ENCODE data around the gene SCN5A. TPM values are rescaled to one million over a fixed set of nuclear protein-coding genes. Genes with fewer than 3 reads are reported as not detected.
A peak's percentile ranks its signal among the peaks of the same experiment; 100 is the strongest.

Gene SCN5A
- total RNA-seq, 1 donor from 2014 or later, result 1.4 TPM

DNA sequence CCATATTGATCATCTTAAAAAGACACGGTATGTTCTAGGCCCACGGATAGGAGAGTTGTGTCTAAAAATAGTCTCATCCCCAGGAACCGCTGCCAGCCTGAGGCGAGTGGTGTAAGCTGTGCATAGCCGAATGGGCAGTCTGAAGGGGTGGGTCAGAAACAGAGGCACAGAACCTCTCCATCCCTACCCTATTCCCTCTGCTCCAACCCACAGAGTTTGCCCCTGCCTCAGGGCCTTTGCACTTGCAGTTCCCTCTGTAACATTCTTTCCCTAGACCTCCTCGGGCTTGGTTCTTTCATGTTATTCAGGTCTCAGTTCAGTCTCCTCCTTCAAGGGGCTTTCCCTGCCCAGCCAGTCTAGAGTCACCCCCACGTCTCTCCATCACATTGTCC lies 4.8 kb downstream of the SCN5A start:
- Mint-ChIP-seq H3K4me3 (no peak overlapping the region), H3K9me3 (no peaks in the 10 kb centered on the region), H3K36me3 (no peaks in the 10 kb centered on the region), H3K27me3 (ENCODE audit: low read depth) (peaks cover 36% of the 10 kb centered on the region), H3K4me1 (peaks cover 2% of the 10 kb centered on the region), H3K27ac (no peak overlapping the region)
- DNase-seq (ENCODE audit: low spot score in 2 of 2, unreplicated experiment in 2 of 2), result no peak
- TF ChIP-seq, protein P1, sequence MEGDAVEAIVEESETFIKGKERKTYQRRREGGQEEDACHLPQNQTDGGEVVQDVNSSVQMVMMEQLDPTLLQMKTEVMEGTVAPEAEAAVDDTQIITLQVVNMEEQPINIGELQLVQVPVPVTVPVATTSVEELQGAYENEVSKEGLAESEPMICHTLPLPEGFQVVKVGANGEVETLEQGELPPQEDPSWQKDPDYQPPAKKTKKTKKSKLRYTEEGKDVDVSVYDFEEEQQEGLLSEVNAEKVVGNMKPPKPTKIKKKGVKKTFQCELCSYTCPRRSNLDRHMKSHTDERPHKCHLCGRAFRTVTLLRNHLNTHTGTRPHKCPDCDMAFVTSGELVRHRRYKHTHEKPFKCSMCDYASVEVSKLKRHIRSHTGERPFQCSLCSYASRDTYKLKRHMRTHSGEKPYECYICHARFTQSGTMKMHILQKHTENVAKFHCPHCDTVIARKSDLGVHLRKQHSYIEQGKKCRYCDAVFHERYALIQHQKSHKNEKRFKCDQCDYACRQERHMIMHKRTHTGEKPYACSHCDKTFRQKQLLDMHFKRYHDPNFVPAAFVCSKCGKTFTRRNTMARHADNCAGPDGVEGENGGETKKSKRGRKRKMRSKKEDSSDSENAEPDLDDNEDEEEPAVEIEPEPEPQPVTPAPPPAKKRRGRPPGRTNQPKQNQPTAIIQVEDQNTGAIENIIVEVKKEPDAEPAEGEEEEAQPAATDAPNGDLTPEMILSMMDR (IDR thresholded peaks at IDR 0.05; ENCODE audit: unreplicated experiment), result no peak

DNA sequence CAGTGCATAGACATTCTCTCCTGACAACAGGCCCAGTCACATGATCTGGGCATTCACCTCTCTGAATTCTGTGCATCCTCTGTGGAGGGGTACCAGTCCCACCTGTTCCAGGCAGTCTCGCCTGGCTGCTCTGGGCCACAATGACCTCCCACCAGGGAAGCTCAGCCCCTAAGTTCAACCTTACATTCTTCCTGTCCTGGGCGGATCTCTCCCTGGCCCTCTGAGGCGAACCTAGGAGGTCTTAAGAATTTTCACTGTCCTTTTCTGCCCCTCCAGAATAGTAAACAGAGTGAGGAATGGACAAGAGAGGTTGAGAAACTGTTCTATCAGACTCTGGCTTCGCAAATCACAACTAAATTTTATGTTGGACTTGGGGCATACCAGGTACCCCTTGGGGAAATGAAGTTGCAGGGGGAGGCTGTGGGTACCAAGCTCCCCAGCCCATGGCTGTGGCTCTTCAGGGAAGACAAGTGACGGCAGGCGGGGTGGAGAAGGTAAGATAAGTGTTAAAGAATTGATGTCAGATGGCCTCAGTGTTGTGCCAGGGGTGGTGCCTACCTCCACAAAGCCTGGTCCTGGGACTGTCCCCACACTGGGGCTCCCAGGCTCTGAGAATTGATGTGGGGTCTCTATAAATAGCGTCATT lies 5.3 kb downstream of the SCN5A start:
- no peaks in the 10 kb centered on the region for H3K36me3 Mint-ChIP-seq

DNA sequence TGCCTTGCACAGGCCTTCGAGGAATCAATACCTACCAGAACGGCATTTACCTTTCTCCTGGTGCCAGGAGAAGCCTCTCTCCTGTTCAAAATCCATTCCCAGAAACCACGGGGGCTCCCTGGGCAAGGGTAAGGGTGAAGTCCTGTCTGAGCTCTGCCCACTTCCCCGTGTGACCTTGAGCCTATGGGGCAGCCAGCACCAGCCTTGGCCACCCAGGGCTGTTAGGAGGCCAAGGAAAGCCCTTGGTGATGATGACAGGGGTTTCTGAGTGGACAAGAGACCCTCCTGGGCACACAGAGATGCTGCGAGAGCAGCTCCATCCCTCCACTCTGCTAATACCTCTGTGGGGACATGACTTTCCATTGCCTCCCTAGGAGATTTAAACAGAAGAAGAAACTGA lies 5.9 kb downstream of the SCN5A start:
- H3K27me3 Mint-ChIP-seq (ENCODE audit: low read depth), result peaks cover 46% of the 10 kb centered on the region
- no peak overlapping the region for H3K27ac Mint-ChIP-seq
- H3K4me1 Mint-ChIP-seq, result peaks cover 1% of the 10 kb centered on the region
- H3K36me3 Mint-ChIP-seq, result no peaks in the 10 kb centered on the region
- no peaks in the 10 kb centered on the region for H3K9me3 Mint-ChIP-seq
- TF ChIP-seq, protein P1 (IDR thresholded peaks at IDR 0.05; ENCODE audit: unreplicated experiment), result no peak
- no peak overlapping the region for H3K4me3 Mint-ChIP-seq
- peak in 1 of 2 experiments; percentile 19 for DNase-seq (ENCODE audit: low spot score in 2 of 2, unreplicated experiment in 2 of 2)

More for the DNA sequence above, 5.3 kb downstream of the SCN5A start:
- Mint-ChIP-seq H3K27me3 (ENCODE audit: low read depth) (peaks cover 41% of the 10 kb centered on the region), H3K4me1 (peaks cover 2% of the 10 kb centered on the region), H3K4me3 (no peak overlapping the region), H3K27ac (no peak overlapping the region), H3K9me3 (no peaks in the 10 kb centered on the region)
- no peak for DNase-seq (ENCODE audit: low spot score in 2 of 2, unreplicated experiment in 2 of 2)
- TF ChIP-seq, protein P1 (IDR thresholded peaks at IDR 0.05; ENCODE audit: unreplicated experiment), result no peak

DNA sequence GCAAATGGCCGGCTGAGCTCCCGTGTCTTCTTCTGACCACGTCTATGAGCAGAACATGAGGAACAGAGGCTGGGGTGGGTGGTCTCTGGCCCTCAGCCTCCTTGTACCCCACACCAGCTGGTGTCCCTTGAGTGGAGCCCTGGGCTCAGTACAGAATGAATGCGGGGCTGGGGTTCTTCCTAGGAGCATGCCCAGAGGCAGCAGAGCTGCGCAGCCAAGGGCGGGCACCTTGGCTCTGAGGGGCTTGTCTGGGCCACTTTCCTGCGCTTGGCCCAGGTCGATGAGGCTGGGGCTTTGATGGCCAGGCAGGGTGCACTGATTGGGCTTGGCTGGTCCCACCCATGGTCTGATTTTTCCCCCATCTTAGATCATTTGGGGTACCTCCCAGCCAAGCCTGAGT lies 6.4 kb downstream of the SCN5A start:
- Mint-ChIP-seq H3K9me3 (no peaks in the 10 kb centered on the region), H3K27ac (no peak overlapping the region), H3K4me3 (no peak overlapping the region), H3K36me3 (no peaks in the 10 kb centered on the region), H3K4me1 (no peaks in the 10 kb centered on the region), H3K27me3 (ENCODE audit: low read depth) (peaks cover 51% of the 10 kb centered on the region)
- TF ChIP-seq, protein P1 (IDR thresholded peaks at IDR 0.05; ENCODE audit: unreplicated experiment), result no peak
- no peak for DNase-seq (ENCODE audit: low spot score in 2 of 2, unreplicated experiment in 2 of 2)

DNA sequence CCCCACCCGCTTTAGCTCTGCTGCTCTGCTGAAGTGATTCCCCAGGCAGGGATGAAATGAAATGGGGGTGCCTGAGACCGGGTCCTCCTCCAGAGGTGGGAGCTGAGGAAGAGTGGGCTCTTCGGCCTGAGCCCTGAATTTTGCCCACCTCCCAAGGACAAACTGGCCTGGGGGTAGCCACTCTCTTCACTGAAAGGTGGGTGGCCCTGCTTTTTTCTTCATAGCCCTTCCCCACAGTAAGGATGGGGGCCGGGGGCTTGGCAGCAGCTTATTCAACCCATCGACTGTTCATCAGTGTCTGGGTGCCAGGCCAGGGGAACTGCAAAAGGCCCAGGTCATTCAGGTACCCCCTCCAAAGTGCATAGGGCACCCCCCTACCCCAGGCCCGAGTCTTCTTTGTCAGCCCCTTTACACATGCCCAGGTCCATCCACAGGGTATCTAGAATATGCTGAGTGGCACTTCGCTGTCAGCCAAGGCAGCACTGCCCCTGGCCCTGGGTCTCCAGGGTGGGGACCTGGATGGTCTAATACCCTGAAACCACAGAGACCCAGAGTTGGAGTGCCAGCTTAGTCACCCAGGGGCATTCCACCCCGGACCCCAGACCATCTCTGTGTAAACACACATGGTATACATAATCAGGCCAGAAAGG lies 7.9 kb downstream of the SCN5A start:
- H3K4me1 Mint-ChIP-seq, result no peaks in the 10 kb centered on the region
- DNase-seq (ENCODE audit: low spot score in 2 of 2, unreplicated experiment in 2 of 2), result no peak
- no peak overlapping the region for H3K27ac Mint-ChIP-seq
- TF ChIP-seq, protein P1 (IDR thresholded peaks at IDR 0.05; ENCODE audit: unreplicated experiment), result no peak
- no peaks in the 10 kb centered on the region for H3K36me3 Mint-ChIP-seq
- H3K4me3 Mint-ChIP-seq, result no peak overlapping the region
- H3K9me3 Mint-ChIP-seq, result no peaks in the 10 kb centered on the region
- H3K27me3 Mint-ChIP-seq (ENCODE audit: low read depth), result peaks cover 64% of the 10 kb centered on the region

Data from mesothelial cell of epicardium (in vitro differentiated cells).